HPDE6-E6E7 (cell line): ENCODE data around the gene CCDC174.

Experiments
- DNase-seq: peaks from one replicate; pipeline ENCODE4 v3.0.0; 2011; ENCODE audit warnings: missing footprints; ENCODE audit errors: extremely low spot score

CCDC174 gene

GRCh38 chr3:14625443-14625842 is 26.1 kb upstream of the CCDC174 start:
- no peak for DNase-seq

- DNase-seq, result no peak
These were observed 23.7 kb upstream of the CCDC174 start for GRCh38 chr3:14627815-14628214.

GRCh38 chr3:14628406-14628805 is 23.2 kb upstream of the CCDC174 start:
- DNase-seq, result no peak

- DNase-seq, result no peak
These were observed 21.0 kb upstream of the CCDC174 start for GRCh38 chr3:14630404-14631100.

GRCh38 chr3:14631101-14631497 is 20.5 kb upstream of the CCDC174 start:
- no peak for DNase-seq

- no peak for DNase-seq
These were observed 19.7 kb upstream of the CCDC174 start for GRCh38 chr3:14631687-14632441.

GRCh38 chr3:14632442-14632930 is 19.1 kb upstream of the CCDC174 start:
- no peak for DNase-seq

GRCh38 chr3:14633417-14633816 is 18.1 kb upstream of the CCDC174 start:
- DNase-seq, result no peak

GRCh38 chr3:14633819-14634424 is 17.6 kb upstream of the CCDC174 start:
- DNase-seq, result no peak

- DNase-seq, result peak; percentile 20
These were observed 16.7 kb upstream of the CCDC174 start for GRCh38 chr3:14634763-14635400.

- no peak for DNase-seq
These were observed 15.0 kb upstream of the CCDC174 start for GRCh38 chr3:14636496-14637087.

- no peak for DNase-seq
These were observed 11.4 kb upstream of the CCDC174 start for GRCh38 chr3:14640157-14640562.

- DNase-seq, result no peak
These were observed 10.8 kb upstream of the CCDC174 start for GRCh38 chr3:14640734-14641133.

- no peak for DNase-seq
These were observed 10.2 kb upstream of the CCDC174 start for GRCh38 chr3:14641346-14641745.

GRCh38 chr3:14645453-14645852 is 6.1 kb upstream of the CCDC174 start:
- DNase-seq, result no peak

GRCh38 chr3:14646131-14646573 is 5.4 kb upstream of the CCDC174 start:
- no peak for DNase-seq

- DNase-seq, result no peak
These were observed 4.8 kb upstream of the CCDC174 start for GRCh38 chr3:14646589-14647413.

- no peak for DNase-seq
These were observed 3.3 kb upstream of the CCDC174 start for GRCh38 chr3:14647976-14648955.

GRCh38 chr3:14649466-14649865 is 2.1 kb upstream of the CCDC174 start:
- no peak for DNase-seq

GRCh38 chr3:14650193-14650592 is 1.4 kb upstream of the CCDC174 start:
- DNase-seq, result no peak
